CD4-positive, alpha-beta T cell treated with Interleukin-4 for 4 hours (primary cell): ENCODE measurements around the gene AUH.
"Not testable (repeated sequence)": the region's sequence is repeated elsewhere in the genome, so short reads cannot be mapped to it uniquely, and the experiment has no call there.

Experiments
- DNase-seq: peaks from one replicate; pipeline ENCODE4 v3.0.0-alpha.2; 2020

AUH gene

DNA sequence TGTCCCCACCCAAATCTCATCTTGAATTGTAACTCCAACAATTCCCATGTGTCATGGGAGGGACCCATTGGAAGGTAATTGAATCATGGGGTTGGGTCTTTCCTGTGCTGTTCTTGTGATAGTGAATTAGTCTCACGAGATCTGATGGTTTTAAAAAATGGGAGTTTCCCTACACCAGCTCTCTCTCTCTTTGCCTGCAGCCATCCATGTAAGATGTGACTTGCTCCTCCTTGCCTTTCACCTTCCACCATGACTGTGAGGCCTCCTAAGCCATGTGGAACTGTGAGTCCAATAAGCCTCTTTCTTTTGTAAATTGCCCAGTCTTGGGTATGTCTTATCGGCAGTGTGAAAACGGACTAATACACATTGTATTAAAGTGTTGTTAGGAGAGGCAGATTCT is 16.3 kb upstream of the AUH start:
- DNase-seq = not testable (repeated sequence)

DNA sequence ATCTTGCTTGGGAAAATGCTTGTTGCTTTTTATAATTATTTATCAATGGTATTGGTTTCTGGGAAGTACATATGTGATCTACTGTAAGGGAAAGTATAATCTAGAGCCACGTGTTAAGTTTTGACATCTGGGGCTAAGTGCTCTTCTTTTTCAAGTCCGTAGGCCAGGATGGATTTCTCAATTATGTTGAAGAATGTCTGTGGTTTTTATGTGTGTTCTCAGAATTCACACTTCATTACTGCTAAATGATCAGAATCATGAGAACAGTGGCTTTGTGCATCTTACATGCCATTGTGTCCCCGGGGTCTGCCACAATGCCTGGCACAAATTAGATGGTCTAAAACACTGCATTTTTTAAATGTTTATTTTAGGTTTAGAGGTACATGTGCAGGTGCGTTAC is 14.5 kb upstream of the AUH start:
- DNase-seq = no peak

DNA sequence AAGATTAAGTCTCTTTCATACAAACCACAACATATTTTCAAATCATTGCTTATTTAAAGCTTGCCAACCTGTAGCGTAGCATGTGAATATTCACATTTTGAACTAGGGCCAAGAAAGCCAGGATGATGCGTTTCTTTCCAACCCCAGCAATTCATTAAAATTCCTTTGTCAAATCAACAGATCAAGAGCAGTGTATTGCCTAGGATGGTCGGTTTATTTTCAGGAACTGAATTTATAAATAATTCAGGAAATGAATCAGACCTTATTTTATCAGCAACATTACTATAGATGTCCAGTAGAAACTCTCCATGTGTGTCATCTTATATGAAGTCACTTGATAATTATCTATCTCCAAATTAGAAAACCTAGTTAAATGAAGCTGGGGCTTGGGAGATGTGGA is 13.2 kb upstream of the AUH start:
- no peak for DNase-seq

DNA sequence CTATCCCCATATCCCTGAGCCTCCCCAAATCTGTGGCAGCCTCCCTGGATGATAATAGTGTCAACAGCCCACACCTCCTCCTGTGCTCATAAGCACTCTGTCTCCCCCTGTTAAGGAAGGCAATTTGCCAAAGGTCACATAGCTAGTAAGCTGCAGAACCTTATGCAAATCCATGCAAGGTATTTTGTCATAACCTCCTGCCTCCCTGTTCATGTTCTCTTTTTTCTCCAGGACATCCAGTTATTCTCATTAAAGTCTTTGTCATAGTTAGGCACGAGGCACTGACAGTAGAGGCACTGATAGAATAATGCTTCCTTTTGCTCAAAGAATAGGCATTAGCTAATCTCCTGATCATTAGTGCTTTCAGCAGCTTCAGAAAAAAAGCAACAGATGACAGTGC is 10.2 kb upstream of the AUH start:
- no peak for DNase-seq

DNA sequence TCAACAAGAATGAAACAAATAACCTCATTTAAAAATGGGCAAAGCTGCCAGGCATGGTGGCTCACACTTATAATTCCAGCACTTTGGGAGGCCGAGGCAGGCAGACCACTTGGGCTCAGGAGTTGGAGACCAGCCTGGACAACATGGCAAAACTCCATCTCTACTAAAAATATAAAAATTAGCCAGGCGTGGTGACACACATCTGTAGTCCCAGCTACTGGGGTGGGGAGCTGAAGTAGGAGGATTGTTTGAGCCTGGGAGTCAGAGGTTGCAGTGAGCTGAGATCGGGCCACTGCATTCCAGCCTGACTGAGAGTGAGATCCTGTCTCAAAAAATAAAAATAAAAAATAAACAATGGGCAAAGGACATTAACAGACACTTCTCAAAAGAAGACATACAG is 8.3 kb upstream of the AUH start:
- not testable (repeated sequence) for DNase-seq

DNA sequence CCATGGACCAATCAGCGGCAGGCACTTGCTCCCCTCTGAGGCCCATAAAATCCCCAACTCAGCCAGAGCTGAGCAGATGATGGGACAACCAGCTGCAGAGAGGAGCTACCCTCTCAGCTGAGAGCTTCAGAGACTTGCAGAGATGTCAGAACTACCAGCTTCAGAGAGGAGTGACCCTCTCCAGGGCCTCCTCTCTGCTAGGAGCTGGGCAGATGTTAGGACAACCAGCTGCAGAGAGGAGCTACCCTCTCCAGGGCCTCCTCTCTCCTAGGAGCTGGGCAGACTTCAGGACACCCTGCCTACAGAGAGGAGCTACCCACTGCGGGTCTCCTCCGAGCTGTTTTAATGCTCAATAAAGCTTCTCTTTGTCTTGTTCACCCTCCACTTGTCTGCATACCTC is 3.0 kb upstream of the AUH start:
- no peak for DNase-seq

DNA sequence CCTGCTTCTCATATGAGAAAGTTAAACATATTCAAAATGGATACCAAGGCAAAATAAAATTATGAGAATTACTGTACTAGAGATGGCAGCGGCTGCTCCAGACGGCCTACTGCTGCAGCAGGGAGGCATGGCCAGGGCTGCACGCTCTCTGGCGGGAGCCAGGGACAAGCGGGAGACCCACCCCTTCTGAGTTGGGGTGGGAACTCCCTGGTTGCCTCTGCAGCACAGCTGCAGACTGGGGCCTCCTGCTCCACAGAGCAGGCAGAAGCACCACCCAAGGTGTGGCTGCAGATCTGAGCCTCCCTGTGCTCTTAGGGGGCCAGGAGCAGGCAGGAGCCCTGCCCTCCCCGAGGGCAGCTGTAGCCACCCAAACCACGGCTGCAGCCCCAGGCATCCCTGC is 2.3 kb upstream of the AUH start:
- no peak for DNase-seq

DNA sequence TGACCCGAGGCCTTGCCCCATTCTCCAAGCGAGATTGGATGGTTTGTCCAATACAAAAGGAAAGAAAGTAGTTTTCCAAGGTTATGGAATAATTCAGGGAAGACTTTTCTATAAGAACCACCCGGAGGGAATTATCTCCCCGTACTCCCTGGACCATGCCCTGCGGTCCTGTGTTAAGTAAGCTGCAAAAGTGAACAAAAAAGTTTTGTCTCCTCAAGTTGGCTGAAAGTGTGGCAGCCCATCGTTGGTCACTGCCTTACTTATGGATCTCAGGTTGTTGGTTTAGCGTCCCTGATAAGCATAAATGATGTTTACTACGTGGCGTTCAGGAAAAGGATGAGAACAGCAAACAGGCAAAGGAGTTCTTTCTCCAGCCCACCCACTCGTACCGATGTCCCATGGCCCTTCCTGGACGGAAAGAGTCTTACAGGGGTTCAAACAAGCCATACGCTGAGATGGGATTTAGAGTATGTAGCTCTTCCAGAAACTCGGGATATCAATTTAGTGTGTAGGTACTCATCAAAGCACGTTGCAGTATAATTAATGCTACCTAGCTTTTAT is 413 bp upstream of the AUH start:
- DNase-seq = no peak

DNA sequence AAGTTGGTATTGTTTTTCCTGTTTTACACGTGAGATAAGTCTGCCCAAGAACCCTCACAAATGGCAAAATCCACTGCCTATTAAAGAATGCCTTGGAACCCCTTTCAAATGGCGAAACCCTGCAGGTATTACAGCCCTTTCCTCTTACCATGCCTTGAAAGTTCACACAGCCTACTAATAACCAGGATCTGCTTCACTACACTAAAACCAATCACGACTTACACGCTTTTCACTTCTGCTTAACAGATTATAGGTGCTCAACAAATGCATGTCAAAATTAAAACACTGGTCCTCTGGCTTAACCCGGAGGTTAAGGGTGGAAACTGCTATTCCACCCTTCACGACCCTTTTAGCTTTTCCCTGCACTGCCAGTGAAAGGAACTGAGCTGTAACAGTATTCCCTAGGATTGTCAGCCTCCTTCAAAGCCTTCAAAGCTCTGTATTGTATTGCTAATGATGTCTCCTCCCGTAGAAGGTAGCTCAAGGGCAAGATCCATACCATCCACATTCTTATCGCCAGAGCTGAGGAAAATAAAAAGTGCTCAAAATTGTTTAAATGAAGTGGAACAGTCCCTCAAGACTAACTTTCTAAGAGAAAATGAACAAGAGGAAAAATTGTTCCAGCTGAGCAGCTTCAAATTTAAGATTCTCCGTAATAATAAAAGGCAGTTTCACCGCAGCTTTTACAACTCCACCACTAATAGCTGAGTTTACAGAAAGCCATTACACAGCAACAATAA is 997 bp downstream of the AUH start:
- no peak for DNase-seq

DNA sequence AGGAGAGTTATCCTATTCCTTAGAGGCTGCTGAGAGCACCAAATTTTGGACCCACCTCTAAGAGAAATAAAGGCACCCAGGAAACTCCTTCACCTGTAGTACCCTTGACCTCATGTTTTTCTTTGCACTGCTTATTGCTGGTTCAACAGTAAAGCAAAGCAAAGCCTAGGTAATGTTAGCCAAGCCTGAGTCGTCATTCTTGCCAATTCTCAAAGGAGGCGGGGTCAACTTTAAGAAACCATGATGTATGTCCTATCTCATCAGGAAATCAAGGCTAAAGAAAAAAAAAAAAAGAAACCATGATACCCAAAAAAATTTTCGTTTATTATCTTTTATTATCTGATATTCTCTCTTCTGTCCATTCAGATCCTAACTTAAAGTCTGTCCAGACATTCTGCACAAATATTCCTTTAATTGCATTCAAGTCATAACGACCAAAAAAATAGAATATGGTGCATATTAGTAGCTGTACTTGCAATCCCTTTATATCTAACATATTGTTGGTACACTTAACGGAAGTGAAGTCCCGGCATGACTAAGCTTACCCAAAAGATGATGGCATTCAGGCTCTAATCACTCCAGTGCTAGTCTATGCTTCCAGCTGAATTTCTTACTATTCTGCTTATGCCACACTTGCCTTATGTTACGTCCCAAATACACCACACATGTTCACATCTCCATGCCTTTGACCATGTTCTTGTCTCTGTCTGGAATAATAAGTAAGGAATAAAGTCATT is 1.8 kb downstream of the AUH start:
- no peak for DNase-seq

DNA sequence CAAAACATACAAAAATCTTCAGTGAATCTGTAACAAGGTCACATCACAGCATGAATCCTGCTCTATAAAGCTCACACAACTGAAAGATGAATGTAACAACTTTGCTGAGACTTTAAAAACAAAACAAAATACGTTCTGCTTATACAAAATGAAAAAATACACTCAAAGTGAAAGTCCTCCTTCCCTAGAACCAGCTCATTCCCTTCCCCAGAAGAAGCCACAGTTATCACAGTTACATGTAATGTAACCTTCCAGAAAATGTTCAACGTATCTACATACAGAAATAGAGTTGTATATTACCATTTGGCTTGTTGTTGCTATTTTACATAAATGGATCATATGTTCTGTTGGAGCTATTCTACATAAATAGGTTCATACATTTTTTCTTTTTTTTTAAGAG is 2.6 kb downstream of the AUH start:
- no peak for DNase-seq

DNA sequence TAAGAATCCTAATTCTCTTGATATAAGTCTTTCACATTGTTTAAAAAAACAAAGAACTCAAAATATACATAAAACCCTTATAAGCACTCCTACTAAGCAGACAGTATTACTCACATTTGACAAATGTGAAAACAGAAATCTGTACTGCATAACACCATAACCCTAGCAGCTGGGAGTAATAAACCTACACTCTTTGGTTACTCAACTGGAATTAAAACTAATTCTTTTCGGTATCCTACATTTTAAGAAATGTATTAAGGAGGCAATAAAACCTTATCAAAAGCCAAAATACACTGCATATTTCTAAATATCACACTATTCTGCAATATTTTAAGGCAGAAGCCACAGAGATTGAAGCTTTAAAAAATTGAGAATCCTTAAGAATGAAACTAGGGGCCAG is 6.8 kb downstream of the AUH start:
- DNase-seq = no peak

DNA sequence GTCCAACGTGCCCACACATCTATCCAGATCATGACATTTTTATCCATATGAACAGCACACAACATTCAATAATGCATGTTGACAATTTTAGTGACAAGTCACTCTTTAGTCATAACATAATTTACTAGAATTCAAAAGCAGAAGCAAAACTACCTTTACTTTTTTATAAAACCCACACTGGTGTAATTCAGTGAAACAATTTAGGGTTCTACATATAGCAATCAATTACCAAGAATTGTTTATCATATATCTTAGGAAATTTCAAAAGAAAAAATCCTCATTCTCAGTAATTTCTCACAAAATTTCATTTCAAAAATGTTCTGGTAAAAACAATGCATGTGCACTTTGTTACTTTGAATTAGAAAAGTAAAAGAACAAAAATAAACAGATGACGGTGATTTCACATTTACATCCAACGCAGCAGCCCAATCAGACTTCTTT is 12.6 kb downstream of the AUH start:
- DNase-seq = no peak

DNA sequence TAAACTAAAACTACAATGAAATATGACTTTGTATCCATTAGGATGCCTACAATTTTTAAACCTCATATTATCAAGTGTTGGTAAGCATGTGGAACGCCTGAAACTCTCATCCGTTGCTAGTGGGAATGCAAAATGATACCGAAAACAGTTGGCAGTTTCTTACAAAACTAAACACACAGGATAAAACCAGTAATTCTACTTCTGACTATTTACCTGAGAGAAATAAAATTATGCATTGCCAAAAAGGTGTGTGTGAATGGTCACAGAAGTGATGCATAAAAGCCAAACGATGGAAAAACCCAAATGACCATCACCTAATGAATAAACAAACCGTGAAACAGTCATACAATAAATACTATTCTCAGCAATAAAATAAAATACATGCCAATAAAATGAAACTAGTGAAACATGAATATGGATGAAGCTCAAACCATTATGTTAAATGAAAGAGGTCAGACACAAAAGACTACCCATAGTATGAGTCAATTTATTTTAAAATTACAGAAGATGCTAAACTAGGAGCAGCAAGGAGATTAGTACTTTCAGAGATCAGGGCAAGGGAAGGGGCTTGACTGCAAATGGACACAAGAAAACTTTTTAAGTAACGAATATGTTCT is 13.4 kb downstream of the AUH start:
- no peak for DNase-seq

DNA sequence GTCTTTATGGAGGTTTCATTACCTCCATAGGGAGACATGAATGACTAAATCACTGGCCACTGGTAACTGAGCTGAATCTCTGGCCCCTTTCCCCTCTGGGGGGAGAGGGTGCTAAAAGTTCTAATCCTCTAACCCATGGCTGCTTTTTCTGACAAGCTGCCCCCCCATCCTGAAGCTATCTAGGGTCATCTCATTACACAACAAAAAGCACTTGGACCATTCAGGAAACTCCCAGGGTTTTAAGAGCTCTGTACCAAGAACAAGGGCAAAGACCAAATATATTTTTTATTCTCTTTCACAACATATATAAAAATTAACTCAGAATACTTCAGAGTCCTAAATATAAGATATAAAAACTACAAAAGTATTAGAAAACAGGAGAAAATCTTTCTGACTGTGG is 14.3 kb downstream of the AUH start:
- DNase-seq = no peak

DNA sequence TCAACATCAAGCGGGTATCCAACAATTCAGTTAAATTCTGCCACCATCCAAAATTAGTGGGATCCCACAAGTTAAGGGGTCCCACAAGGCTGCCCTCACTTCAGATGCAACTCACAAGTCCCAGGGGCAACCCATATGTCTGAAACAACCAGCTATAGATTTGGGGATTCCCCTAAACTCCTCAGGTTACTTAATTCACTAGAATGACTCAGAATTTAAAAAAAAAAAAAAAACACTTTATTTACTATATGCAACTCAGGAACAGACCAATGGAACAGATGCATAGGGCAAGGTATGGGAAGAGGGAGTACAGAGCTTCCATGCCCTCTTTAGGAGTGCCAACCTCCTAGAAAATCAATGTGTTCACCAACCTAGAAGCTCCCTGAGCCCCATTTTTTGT is 15.1 kb downstream of the AUH start:
- DNase-seq = no peak

DNA sequence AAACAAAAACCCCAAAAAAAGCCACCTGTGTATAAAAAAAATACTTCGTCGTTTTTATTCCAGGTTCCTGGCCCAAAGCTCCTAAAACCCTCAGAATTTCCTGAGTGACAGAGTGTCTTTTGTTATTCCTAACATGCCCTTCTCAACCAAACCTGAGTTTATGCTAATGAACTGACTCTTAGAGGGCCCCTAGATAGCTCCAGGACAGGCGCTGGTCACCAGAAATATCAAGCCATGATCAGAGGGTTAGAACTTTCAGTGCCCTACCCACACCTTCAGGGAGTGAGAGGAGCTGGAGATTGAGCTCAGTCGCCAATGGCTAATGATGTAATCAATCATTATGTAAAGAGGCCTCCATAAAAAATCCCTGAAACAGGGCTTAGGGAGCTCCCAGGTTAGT is 15.7 kb downstream of the AUH start:
- DNase-seq = no peak

DNA sequence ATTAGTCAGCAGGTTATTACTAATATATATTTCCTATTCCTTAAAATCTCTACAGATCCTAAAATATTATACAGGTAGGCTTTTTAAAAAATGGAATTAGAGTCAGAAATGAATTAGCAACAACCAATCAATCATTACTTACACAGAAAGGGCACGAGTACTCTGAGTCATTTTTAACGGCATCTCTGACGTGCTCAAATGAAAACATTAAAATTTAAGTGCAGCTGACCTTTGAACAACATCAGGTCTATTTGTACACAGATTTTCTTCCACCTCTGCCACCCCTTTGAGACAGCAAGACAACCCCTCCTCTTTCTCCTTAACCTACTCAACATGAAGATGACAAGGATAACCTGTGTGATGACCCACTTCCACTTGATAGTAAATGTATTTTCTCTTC is 19.1 kb downstream of the AUH start:
- no peak for DNase-seq

DNA sequence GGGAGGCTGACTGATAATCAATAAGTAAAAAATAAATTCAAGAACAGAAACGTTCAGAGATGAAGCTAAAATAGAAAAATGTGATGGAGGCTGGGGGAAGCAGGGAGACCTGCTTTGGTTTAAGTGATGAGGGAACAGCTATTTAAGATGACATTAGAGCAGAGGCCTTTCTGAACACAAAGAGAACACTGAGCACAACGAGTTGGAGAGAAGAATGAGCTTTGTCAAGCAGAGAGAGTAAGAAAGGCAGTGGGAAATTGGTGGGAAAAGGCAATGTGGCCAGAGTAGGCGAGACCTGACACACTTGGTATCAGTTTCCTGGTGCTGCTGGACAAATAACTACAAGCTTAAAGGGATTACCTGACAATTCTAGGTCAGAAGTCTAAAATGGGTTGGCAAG is 20.0 kb downstream of the AUH start:
- no peak for DNase-seq

DNA sequence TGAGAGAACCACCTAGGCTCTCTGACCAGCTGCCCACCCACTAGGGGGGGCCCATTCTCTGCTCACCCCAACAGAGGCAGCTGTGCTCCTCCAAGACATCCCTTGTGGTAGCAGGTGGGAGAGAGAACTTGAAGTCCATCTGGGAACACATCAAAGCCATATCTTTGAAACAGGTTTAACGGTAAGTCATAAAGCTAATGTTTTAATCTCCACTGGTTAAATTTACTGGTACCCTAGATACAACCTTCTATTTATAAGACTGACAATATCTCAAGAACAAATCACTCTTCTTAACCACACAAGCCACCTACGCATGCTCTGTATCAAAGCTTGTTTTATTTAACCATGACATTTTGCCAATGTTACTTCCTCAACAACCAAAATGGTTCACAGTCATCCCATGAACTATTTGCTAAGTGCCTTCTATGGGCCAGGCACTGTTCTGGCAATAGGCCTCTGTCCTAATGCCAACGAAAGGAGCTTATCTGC is 20.4 kb downstream of the AUH start:
- DNase-seq = peak; percentile 5

DNA sequence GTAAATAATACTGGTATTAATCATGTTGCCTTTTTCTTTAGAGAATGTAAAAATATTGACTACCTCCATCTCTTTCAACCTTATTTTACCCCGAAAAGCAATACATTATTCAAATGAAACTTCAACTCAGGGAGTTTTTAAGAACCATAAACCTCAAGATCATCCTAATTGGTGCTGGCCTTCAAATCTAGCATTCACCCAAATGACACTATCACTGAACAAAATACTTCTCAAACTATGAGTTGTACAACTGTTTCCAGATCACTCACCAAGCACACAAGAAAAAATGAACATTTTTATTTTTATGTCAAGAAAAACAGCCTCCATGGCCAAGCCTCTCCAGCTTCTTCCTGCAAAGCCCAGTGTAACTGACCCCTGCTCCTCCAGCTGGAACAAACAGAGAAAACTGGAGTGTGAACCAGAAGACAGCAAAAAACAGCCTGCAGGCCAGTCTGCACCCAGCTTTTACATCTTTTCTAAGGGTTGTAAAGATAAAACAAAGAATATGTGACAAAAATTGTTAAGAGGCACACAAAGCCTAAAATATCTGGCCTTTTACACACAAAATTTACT is 21.2 kb downstream of the AUH start:
- DNase-seq = no peak

DNA sequence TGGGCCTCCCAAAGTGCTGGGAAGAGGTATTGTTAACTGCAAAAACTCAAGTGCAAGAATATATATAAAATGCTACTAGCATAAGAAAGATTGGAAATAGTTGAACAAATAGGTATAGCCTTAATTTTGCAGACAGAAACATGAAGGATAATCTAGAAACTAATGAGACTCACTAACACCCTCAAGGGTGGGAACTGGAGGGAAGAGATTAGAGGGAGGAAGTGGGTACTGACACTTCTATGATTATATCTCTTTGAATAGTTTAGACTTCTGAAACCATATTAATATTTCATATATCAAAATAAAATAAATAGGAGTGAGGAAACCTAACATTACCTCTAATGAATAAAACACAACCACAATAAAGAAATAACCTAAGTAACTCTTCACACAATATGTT is 23.0 kb downstream of the AUH start:
- DNase-seq = no peak

DNA sequence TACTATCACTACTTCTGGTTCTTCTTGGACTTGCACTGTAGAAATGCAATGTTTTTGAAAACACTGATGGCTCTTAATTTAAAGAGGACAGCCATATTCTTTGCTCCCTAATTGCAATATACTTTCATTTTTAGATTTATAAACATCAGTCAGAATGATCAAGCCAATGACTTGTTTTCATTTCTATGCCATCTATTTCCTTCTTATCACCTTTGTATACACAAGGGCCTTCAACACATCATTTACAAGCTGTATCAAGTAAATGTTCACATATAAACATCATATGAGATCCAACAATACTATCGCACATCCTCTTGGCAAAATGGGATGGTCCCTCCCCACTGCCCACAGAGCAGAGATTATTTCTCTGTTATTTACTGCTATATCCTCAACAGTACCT is 24.9 kb downstream of the AUH start:
- DNase-seq = no peak

DNA sequence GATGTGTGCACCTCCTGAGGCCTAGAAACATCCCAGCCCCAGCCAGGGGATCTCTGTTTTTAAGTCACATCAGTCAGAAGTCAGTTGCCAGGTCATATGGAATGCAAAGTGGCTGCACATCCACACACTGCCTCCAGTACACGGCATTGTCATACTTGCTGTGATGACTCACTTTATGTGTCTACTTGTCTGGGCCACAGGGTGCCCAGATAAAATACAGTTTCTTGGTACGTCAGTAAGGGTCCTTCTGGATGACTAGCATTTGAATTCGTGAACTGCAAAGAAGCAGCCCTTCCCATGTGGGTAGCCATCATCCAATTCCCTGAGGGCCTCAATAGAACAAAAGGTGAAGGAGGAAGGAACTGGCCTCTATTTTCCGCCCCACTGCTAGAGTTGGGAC is 27.7 kb downstream of the AUH start:
- DNase-seq = no peak
